HG03432 (cell line): ENCODE measurements around the gene VPS26B.
"Not testable (repeated sequence)": the region's sequence is repeated elsewhere in the genome, so short reads cannot be mapped to it uniquely, and the experiment has no call there.

Experiments
- ATAC-seq: cut with Tn5 transposase; IDR thresholded peaks from one replicate; pipeline ENCODE4 v1.9.1; 2021; ENCODE audit warnings: mild to moderate bottlenecking, moderate library complexity; ENCODE audit not compliant: unreplicated experiment

Gene VPS26B

DNA sequence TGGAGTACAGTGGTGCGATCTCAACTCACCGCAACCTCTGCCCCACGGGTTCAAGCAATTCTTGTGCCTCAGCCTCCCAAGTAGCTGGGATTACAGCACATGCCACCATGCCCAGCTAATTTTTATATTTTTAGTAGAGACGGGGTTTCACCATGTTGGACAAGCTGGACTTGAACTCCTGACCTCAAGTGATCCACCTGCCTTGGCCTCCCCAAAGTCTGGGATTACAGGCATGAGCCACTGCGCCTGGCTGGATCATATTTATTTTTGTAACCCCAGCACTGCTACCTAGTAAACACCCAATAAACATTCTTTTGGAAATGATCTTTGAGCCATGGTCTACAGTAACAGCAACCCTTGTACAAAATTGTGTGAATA is 30.7 kb downstream of the VPS26B start:
- ATAC-seq, result not testable (repeated sequence)

DNA sequence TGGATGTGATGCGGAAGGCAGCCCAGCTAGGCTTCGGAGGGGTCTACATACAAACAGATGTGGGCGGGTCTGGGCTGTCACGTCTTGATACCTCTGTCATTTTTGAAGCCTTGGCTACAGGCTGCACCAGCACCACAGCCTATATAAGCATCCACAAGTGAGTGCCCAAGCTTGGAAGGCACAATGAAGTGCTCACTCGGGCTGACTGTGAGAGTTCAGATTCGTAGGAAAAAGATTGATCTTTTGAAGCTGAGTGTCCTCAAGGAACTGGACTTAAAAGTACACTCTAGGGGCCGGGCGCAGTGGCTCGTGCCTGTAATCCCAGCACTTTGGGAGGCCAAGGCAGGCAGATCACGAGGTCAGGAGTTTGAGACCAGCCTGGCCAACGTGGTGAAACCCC is 32.6 kb downstream of the VPS26B start:
- no peak for ATAC-seq

DNA sequence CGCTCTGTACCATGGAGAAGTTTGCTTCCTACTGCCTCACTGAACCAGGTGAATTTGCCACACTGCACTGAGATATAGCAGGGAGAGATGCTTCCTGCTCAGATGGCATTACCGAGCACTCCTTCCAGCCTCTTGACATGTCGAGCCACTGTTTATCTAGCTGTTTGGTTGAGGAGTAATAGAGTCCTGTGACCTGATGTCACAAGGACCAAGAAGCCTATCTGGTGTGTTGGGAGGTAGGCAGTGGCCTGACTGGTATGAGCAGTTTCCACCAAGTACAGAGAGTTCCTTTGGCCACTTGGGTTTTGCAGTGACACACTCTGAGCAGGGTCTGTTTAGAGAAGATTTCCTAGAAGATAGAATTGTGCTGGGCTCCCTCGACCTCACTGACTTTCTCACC is 34.1 kb downstream of the VPS26B start:
- ATAC-seq, result no peak

DNA sequence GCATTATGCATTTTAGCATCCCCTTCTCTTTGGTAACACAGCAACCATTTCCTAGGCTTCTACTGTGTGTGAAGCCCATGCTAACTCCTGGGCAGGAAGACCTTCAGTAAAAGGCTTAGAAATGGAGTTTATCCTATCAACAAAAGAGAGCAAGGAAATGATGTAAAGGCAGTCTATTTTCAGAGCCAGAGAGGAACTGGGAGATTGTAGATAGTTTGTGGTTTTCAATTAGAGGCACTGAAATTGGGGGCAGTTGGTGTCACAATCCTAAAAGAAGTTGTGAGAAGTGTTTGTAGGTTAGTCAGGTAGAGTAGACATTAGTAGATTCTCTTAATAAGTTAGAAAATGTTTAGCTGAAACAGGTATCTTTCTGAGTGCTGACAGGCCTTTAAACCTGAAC is 36.0 kb downstream of the VPS26B start:
- no peak for ATAC-seq

DNA sequence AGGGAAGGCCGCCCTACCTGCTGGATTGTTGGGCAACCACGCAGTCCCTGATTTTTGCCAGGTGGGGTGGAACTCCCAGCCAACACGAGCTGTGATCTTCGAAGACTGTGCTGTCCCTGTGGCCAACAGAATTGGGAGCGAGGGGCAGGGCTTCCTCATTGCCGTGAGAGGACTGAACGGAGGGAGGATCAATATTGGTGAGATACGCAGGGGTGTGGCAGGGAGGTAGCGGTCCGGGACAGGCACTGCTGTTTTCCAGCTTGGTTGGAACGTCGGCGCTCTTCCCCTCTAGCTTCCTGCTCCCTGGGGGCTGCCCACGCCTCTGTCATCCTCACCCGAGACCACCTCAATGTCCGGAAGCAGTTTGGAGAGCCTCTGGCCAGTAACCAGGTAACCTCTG is 36.5 kb downstream of the VPS26B start:
- no peak for ATAC-seq

DNA sequence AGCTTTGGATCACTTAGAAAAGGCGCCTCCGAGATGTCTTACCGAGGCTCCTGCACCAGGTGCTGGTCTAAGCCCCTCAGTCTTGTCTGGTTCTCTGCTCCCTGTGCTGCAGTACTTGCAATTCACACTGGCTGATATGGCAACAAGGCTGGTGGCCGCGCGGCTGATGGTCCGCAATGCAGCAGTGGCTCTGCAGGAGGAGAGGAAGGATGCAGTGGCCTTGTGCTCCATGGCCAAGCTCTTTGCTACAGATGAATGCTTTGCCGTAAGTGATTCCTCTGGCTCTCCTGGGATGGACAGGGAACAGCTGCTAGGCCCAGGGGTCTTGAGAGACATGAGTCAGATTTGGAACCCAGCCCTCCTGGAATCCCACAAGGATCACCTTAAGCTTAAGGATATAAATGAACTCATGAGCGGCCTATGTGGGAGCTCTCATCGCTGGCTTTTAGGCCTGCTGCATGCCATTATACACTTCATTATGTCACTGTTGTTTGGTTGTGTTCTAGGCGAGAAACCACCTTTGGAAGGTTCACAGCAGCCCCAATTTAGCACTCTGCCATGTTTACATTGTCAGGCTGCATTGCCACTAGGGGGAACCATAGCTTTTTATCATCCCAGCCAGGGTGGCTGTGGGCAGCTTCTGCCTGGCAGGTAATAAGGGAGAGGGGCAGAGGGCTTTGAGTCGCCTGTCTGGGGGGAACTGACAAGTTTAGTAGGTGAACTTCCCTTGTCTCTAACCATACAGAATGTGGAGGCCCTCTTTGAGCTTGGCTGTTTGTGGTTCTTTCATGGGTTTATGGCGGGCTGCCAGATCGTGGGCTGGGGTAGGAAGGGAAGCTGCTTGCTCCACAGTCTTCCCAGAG is 37.4 kb downstream of the VPS26B start:
- no peak for ATAC-seq

DNA sequence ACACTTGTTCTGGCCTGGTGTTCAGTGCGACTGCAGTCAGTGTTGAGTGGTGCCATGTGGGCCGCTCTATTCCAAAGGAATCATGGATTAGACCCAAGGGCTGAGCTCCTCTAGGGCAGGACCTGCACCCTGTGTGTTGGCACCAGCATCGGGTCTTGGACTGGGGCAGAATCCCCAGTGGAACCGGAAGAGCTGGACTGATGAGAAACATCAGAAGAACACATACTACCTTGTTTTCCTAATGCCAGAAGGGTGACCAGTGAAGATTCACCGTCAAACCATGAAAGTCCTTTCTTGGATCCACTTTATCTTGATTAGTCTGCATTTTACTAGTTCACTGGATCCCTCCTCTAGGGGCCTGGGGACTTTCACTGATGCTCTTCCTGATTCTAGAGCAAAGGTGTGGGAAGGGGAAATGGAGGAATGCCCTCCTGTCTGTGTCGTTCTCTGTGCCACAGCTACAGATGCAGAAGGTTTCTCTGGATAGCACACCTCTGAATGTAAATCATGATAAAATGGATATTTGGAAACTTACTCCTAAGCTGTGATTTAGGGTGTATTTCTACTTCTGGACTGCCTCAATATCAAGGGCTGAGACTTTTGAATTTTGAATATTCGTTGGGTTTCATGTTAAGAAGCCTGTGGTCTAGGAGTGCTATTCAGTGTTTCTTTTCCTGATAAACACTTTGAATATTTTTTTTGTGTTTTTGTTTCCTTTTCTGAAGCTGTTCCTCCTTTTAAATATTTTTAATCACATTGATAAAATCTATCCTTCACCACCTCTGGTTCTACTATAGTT is 40.7 kb downstream of the VPS26B start:
- ATAC-seq, result no peak

DNA sequence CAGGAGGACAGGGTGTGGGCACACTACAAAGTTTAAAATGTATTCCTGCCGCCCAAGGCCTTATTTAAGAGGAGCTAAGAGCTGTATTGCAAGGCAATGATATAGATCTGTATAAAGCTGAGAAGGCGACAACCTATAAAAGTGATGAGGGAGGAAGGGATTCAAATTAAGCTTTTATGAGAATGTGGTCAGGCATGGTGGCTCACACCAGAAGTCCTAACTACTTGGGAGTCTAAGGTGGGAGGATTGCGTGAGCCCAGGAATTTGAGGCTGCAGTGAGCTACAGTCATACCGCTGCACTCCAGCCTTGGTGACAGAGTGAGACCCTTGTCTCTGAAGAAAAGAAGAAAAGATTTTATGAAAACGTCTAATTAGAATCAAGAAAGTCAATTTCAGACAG is 42.0 kb downstream of the VPS26B start:
- ATAC-seq, result no peak

DNA sequence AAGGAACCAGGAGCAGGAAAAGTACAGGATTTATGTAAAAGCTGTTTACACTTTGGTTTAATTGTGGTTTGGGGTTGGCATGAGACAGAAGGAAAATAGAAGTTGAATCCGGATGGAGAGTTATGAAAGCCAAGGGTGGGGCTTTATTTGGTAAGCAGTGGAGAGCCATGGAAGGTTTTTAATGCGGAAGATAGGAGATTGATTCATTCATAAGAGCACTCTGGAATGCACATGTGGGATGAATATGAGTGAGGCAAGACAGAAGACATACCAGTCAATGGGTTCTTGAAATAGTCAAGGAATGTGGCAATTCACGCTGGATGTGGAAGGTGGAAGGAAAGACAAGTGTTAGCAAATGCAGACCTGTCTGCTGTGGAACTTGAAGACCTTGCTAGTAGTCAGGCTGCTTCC is 42.4 kb downstream of the VPS26B start:
- ATAC-seq, result no peak

DNA sequence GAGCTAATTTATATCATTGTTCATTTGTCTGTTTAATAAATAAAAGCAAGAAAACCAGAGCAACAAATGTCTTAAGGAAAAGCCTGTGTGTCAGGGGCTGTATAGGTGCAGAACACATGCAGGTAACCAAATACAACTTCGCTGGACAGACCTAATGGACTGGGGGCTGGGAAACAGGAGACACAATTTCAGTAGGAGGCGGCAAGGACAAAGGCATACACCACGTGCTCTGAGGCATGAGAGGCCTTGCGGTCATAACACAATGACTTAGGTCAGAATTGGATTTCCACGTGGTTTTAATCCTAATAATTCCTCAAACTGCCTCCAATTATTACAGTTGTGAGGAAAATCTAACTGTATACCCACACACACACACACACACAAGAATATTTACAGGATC is 43.0 kb downstream of the VPS26B start:
- no peak for ATAC-seq

DNA sequence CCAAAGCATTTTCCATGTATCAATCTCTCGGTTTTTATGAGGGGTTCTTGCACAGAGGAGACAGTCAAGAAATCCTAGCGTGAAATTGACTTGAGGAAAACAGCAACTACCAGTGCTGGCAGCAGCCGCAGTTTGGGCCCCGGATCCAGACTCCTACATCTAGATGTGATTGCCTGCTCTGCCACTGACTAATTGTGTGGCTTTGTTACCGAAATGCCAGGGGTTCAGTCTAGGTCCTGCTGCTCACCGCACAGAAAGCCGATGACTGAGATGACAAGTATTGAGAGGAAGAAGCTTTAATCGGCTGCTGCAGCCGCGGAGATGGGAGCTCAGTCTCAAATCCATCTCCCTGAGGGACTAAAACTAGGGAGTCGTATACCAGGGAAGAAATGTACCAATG is 43.5 kb downstream of the VPS26B start:
- ATAC-seq, result no peak

DNA sequence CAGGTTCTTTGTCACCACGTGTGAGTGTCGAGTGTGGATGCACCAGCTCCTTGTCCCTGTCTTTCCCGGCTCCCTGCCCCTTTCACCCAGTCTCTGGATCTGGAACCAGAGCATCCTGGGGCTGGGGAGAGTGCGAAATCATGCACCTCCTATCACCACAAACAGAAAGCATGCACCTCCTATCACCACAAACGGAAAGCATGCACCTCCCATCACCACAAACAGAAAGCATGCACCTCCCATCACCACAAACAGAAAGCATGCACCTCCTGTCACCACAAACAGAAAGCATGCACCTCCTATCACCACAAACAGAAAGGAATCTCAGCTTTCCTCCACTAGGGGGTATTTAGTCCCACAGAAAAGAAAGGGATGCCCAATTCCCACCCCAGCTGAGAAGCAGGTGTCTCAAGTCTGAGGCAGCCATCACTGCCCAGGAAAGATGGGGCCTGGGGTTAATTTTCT is 45.8 kb downstream of the VPS26B start:
- ATAC-seq, result no peak

DNA sequence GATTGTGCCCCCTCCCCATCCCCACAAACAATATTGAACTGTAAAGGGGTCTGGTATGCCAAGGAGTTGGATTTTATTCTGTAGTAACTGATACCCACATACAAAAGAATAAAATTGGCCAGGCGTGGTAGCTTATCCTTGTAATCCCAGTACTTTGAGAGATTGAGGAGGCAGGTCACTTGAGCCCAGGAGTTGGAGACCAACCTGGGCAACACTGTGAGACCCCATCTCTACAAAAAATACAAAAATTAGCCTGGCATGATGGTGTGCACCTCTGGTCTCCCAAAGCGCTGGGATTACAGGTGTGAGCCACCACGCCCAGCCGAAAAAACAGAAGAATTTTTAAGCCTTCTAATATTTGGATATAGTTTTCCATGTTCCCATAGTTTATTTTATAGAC is 47.5 kb downstream of the VPS26B start:
- no peak for ATAC-seq

DNA sequence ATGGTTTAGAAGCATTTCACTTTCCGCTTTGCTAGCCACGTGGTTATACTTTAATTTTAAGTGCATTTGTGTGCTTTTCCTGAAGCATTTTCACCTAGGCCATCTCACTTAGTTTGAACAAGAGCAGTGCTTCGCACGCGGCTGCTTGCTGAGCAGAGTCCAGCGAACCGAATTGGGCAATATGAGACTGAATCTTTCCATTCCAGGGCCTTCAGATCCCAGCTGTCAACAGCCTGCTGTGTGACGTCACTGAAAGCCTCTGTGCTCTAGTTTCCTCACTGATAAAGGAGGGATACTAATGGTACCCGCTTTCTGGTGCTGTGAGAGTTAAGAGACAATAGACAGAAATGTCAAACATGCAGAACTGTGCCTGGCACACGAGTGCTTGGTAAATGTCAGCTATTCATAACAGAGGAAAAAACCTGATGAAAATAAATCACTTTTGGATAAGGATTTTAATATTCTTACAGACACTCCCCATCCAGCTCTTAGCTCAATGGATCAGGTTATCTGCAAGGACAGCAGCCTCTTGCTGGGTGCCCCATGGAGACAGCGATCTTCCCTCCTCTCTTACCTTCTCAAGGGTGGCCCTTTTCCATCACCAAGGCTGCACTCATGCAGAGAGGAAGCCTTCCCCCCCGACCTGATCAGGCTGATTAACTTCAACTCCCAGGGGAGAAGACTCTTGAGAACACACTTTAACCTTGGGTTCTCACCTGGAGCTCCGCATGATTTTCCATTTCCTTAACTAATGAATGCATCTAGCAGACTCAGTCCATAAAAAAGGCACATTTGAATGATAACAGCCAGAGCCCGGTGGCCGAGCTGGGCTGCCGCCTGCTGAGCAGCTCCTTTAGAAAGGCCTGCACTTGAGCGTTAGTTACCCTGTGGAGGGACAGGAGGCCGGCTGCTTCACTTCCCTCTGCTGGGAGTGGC is 48.2 kb downstream of the VPS26B start:
- no peak for ATAC-seq

DNA sequence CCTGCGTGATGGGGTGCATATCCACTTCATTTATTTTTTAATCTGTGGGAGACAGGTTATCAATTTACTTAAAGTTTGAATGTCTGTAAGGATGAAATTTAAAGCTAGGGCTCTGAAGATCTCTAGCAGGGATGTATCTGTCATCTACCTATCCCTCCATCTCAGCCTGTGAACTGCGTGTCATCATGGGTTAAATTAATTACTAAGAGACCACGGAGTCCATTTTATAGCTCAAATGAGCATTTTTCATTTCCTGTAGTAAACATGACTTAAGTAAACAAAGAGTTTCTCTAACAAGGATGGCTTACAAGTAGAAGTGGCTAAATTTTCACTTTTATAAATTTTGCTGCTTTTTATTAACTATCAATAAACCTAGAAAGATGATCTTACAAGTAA is 48.8 kb downstream of the VPS26B start:
- no peak for ATAC-seq

DNA sequence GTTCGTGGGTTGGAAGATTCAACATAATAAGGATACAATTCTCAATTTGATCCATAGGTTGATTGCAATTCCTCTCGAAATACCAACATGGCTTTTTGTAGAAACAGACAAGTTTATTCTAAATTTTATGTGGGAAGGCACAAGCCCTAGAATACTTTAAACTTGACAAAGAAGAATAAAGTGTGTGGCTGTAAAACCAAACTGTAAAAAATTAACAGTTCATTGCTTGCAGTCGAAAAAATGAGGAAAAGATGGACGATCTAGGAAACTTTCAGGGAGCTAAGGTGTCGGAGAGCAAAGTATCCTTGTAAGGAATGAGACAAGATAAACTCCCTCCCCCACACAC is 50.7 kb downstream of the VPS26B start:
- no peak for ATAC-seq

DNA sequence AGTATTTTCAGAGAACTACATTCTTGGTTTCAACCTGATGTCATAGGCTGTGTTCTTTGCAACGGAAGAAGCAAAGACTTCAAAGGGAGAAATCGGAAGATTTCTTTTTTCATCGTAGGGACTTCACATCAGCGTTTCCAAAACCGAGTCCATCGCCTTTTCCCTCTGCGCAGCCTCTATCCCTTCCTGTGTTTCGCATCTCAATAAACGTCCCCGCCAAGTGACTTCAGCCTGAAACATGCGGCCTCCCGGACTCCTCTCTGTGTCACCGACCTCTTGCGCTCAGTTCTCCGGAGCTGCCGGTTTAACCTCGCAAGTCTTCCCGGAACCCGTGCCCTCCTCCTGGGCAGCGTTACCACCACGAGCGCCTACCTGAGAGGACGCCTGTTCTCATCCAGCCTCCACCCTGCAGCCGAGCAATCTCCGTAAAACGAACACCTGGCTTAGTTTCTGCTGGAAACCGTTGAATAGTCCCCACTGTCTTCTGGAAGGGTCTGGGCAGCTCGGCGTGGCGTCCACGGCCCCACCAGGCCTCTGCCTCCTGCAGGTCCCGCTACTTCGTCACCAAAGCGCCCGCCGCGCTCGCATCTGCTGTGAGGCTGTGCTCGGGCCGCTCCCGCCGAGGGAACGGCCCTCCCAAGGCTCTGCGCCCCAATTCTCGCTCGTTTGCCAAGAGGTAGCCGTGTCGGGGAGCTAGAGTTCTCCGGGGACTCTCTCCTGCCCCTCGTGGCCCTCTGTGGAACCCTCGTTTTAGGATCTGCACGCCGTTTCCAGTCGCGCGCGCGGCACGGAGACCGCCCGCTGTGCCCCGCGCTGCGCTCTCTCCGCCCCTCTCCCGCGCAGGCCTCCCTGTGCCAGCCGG is 51.3 kb downstream of the VPS26B start, which contains the start of gene GLB1L3:
Gene GLB1L3, plus strand, starts transcription at position 846 of the 862 bp plus-strand sequence. CDS start 362 bp downstream, outside the sequence.
- ATAC-seq, result peak; percentile 75

DNA sequence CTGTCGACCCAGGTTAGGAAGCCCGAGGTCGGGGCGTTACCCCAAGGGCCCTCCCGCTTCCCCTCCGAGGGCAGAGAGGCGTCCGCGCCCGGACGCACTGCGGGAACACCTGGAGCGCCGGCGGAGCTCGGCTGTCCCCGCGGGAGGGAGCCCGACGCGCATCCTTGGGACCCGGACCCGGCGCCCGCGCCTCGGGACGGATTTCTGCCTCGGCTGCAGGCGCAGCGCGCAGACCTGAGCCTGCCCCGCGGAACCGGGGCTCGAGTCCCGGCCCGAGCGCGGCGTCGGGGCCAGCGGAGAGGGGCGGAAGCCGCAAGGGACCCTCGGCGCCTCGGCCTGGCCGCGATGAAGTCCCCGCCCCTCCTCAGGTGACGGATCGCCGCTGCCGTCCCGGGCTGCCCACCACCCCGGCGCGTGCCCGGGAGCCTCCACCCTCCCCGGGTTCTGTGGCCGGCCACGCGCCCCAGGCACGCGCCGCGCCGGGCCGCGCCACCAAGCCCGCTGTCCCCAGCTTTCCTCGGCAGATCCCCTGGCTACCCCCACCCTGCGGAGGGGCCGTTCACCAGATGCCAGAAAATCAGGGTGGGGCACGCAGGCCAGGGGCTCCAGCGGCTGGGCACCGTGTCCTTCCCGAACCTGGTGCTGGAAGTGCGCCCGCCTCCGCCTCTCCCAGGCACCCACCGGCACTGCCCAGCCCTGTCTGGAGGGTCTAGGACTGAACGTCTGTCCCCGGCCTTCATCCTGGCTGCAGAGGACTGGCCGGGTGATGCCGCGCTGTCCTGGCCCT is 52.1 kb downstream of the VPS26B start:
- ATAC-seq, result no peak
